Hepatocyte (in vitro differentiated cells): ENCODE data around the gene CD200.

Source experiments
- EZH2 ChIP-seq: fragments of 200-600 bp; sonication (generic); IDR thresholded peaks from 2 replicates; pipeline ENCODE4 v1.6.1; 2016; ENCODE audit warnings: antibody characterized with exemption, mild to moderate bottlenecking, borderline replicate concordance
- EZH2phosphoT487 ChIP-seq: fragments of 200-600 bp; sonication (generic); IDR thresholded peaks from one replicate; pipeline ENCODE4 v1.6.1; 2018; ENCODE audit warnings: antibody characterized with exemption, mild to moderate bottlenecking, low read depth, moderate library complexity; ENCODE audit not compliant: unreplicated experiment, severe bottlenecking
- TF ChIP-seq, protein P1 (sequence below): fragments of 200-600 bp; sonication (generic); IDR thresholded peaks from 2 replicates; pipeline ENCODE4 v1.5.1; 2016; ENCODE audit warnings: antibody characterized with exemption, mild to moderate bottlenecking; ENCODE audit not compliant: poor library complexity

DNA sequence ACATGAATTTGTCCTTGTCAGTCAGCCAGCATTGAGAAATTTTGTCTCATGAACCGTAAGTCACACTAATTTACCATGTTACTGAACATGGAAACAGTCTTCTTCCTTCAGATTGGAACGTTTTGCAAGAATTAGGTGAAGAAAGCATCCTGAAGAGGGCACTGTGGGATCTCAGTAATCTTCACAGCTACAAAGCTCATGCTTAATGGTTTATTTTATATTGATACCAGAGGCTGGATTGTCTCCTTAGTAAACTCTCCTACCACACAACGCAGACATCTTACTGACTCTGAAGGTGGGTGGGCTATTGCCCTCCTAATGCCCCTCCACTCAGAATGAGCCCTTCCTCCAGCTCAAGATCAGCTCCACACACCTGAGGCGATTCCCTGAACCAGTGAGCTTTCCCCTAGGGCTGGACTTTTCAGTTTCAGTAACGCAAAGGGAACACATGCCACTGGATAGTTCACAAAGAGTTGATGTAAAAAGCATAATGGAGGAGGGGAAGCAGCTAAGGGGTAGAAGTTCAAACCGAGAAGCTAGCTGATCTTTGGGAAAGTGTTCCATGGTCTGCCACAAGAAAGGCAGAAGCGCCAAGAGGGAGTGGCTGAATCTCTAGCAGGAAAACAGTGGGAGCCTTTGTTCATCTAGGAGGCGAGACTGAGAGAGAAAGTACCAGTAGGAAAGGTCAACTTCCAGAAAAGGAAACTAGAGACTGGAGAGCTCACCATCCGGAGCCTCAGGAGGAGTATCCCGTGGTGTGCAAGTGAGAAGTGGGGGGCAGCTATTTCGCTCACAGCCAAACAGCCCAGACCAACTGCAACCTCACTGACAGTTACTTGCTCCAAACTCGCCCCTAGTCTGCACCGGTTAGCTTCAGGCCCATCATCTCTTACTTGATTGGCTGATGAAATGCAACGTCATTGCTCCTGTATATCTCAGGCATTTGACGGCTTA, 39.3 kb upstream of the CD200 start, which contains the start of gene SLC9C1:
- TF ChIP-seq, protein P1, sequence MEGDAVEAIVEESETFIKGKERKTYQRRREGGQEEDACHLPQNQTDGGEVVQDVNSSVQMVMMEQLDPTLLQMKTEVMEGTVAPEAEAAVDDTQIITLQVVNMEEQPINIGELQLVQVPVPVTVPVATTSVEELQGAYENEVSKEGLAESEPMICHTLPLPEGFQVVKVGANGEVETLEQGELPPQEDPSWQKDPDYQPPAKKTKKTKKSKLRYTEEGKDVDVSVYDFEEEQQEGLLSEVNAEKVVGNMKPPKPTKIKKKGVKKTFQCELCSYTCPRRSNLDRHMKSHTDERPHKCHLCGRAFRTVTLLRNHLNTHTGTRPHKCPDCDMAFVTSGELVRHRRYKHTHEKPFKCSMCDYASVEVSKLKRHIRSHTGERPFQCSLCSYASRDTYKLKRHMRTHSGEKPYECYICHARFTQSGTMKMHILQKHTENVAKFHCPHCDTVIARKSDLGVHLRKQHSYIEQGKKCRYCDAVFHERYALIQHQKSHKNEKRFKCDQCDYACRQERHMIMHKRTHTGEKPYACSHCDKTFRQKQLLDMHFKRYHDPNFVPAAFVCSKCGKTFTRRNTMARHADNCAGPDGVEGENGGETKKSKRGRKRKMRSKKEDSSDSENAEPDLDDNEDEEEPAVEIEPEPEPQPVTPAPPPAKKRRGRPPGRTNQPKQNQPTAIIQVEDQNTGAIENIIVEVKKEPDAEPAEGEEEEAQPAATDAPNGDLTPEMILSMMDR = peak; percentile 81
- no peak for TF ChIP-seq EZH2
- no peak for TF ChIP-seq EZH2phosphoT487
